Measurements from ENCODE around the gene GPRIN3. TPM values are rescaled to one million over a fixed set of nuclear protein-coding genes. Genes with fewer than 3 reads are reported as not detected.

Gene GPRIN3
- total and polyA plus RNA-seq, 2 experiments from 2014 or later, result 0.74 to 3.2 TPM

DNA sequence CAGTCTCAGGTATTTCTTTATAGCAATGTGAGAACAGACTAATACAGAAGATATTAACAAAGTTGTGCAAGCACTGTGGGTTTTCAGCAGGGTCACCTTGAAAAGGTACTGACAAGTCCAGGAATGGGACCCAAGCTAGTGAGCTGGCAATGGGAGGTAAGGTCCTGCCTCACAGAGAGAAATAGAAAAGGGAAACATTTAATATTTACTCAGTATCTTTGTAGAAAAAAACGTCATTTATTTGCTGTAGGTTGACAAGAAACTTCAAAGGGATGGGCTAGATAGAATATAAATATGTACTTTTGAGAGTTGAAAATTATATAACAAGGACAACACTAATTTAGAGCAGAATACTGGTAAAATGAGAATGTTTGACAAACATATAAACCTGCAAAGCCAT, 89.0 kb downstream of the GPRIN3 start:
- Mint-ChIP-seq H3K27ac (no peak overlapping the region), H3K27me3 (ENCODE audit: insufficient read depth, low read depth, poor library complexity) (peaks cover under 1% of the 10 kb centered on the region), H3K36me3 (ENCODE audit: low read depth) (no peaks in the 10 kb centered on the region), H3K4me3 (no peak overlapping the region), H3K4me1 (peaks cover 4% of the 10 kb centered on the region; the same call in 2 of the 3 replicates), H3K9me3 (no peaks in the 10 kb centered on the region)
- no peaks in the 10 kb centered on the region for H3K79me2 ChIP-seq (replicated peaks; ENCODE audit: insufficient read depth)
- ATAC-seq, result no peak
- H3K4me1 ChIP-seq (ENCODE audit: insufficient read depth), result no peaks in the 10 kb centered on the region
- no peaks in the 10 kb centered on the region for H4K20me1 ChIP-seq (replicated peaks; ENCODE audit: insufficient read depth)
- H3K4me3 ChIP-seq, result no peak overlapping the region
- 0 out of 2 replicates have a peak, but pooled peaks cover 8% of the 10 kb centered on the region for H3K9me2 ChIP-seq (ENCODE audit: insufficient read depth)
- H3K27ac ChIP-seq (ENCODE audit: low read depth), result no peak overlapping the region
- no peaks in the 10 kb centered on the region for H3K27me3 ChIP-seq (ENCODE audit: insufficient read depth)
- DNase-seq (ENCODE audit: low spot score), result no peak
- H3K4me2 ChIP-seq, result no peak overlapping the region
- H3K36me3 ChIP-seq (ENCODE audit: insufficient read depth), result no peaks in the 10 kb centered on the region
- no peaks in the 10 kb centered on the region for H3F3A ChIP-seq (replicated peaks; ENCODE audit: low read depth)
- no peak overlapping the region for H2AFZ ChIP-seq
- TF ChIP-seq, protein P1, sequence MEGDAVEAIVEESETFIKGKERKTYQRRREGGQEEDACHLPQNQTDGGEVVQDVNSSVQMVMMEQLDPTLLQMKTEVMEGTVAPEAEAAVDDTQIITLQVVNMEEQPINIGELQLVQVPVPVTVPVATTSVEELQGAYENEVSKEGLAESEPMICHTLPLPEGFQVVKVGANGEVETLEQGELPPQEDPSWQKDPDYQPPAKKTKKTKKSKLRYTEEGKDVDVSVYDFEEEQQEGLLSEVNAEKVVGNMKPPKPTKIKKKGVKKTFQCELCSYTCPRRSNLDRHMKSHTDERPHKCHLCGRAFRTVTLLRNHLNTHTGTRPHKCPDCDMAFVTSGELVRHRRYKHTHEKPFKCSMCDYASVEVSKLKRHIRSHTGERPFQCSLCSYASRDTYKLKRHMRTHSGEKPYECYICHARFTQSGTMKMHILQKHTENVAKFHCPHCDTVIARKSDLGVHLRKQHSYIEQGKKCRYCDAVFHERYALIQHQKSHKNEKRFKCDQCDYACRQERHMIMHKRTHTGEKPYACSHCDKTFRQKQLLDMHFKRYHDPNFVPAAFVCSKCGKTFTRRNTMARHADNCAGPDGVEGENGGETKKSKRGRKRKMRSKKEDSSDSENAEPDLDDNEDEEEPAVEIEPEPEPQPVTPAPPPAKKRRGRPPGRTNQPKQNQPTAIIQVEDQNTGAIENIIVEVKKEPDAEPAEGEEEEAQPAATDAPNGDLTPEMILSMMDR (conservative IDR thresholded peaks at IDR 0.05; ENCODE audit: low read depth in 2 of 2), result no peak
- TF ChIP-seq STAT1 (IDR thresholded peaks at IDR 0.05; ENCODE audit: unreplicated experiment), result no peak
- TF ChIP-seq NANOG (IDR thresholded peaks at IDR 0.05; ENCODE audit: borderline replicate concordance), result no peak
- TF ChIP-seq, protein P2, sequence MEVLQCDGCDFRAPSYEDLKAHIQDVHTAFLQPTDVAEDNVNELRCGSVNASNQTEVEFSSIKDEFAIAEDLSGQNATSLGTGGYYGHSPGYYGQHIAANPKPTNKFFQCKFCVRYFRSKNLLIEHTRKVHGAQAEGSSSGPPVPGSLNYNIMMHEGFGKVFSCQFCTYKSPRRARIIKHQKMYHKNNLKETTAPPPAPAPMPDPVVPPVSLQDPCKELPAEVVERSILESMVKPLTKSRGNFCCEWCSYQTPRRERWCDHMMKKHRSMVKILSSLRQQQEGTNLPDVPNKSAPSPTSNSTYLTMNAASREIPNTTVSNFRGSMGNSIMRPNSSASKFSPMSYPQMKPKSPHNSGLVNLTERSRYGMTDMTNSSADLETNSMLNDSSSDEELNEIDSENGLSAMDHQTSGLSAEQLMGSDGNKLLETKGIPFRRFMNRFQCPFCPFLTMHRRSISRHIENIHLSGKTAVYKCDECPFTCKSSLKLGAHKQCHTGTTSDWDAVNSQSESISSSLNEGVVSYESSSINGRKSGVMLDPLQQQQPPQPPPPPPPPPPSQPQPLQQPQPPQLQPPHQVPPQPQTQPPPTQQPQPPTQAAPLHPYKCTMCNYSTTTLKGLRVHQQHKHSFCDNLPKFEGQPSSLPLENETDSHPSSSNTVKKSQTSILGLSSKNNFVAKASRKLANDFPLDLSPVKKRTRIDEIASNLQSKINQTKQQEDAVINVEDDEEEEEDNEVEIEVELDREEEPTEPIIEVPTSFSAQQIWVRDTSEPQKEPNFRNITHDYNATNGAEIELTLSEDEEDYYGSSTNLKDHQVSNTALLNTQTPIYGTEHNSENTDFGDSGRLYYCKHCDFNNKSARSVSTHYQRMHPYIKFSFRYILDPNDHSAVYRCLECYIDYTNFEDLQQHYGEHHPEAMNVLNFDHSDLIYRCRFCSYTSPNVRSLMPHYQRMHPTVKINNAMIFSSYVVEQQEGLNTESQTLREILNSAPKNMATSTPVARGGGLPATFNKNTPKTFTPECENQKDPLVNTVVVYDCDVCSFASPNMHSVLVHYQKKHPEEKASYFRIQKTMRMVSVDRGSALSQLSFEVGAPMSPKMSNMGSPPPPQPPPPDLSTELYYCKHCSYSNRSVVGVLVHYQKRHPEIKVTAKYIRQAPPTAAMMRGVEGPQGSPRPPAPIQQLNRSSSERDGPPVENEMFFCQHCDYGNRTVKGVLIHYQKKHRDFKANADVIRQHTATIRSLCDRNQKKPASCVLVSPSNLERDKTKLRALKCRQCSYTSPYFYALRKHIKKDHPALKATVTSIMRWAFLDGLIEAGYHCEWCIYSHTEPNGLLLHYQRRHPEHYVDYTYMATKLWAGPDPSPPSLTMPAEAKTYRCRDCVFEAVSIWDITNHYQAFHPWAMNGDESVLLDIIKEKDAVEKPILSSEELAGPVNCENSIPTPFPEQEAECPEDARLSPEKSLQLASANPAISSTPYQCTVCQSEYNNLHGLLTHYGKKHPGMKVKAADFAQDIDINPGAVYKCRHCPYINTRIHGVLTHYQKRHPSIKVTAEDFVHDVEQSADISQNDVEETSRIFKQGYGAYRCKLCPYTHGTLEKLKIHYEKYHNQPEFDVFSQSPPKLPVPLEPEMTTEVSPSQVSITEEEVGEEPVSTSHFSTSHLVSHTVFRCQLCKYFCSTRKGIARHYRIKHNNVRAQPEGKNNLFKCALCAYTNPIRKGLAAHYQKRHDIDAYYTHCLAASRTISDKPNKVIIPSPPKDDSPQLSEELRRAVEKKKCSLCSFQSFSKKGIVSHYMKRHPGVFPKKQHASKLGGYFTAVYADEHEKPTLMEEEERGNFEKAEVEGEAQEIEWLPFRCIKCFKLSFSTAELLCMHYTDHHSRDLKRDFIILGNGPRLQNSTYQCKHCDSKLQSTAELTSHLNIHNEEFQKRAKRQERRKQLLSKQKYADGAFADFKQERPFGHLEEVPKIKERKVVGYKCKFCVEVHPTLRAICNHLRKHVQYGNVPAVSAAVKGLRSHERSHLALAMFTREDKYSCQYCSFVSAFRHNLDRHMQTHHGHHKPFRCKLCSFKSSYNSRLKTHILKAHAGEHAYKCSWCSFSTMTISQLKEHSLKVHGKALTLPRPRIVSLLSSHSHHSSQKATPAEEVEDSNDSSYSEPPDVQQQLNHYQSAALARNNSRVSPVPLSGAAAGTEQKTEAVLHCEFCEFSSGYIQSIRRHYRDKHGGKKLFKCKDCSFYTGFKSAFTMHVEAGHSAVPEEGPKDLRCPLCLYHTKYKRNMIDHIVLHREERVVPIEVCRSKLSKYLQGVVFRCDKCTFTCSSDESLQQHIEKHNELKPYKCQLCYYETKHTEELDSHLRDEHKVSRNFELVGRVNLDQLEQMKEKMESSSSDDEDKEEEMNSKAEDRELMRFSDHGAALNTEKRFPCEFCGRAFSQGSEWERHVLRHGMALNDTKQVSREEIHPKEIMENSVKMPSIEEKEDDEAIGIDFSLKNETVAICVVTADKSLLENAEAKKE (CRISPR knock-in tag; IDR thresholded peaks at IDR 0.05), result no peak
- TF ChIP-seq JUNB (IDR thresholded peaks at IDR 0.05; ENCODE audit: unreplicated experiment), result no peak
- TF ChIP-seq POLR2AphosphoS5 (IDR thresholded peaks at IDR 0.05; ENCODE audit: low read depth), result no peak
- TF ChIP-seq, protein P3, sequence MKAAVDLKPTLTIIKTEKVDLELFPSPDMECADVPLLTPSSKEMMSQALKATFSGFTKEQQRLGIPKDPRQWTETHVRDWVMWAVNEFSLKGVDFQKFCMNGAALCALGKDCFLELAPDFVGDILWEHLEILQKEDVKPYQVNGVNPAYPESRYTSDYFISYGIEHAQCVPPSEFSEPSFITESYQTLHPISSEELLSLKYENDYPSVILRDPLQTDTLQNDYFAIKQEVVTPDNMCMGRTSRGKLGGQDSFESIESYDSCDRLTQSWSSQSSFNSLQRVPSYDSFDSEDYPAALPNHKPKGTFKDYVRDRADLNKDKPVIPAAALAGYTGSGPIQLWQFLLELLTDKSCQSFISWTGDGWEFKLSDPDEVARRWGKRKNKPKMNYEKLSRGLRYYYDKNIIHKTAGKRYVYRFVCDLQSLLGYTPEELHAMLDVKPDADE (IDR thresholded peaks at IDR 0.05), result no peak
- no peak for TF ChIP-seq CREB1 (CRISPR knock-in tag; IDR thresholded peaks at IDR 0.05; ENCODE audit: low read depth)
- no peak for TF ChIP-seq ZNF331 (CRISPR knock-in tag; IDR thresholded peaks at IDR 0.05; ENCODE audit: low read depth)
- TF ChIP-seq EZH2phosphoT487 (IDR thresholded peaks at IDR 0.05; ENCODE audit: unreplicated experiment), result no peak
- TF ChIP-seq, protein P4, sequence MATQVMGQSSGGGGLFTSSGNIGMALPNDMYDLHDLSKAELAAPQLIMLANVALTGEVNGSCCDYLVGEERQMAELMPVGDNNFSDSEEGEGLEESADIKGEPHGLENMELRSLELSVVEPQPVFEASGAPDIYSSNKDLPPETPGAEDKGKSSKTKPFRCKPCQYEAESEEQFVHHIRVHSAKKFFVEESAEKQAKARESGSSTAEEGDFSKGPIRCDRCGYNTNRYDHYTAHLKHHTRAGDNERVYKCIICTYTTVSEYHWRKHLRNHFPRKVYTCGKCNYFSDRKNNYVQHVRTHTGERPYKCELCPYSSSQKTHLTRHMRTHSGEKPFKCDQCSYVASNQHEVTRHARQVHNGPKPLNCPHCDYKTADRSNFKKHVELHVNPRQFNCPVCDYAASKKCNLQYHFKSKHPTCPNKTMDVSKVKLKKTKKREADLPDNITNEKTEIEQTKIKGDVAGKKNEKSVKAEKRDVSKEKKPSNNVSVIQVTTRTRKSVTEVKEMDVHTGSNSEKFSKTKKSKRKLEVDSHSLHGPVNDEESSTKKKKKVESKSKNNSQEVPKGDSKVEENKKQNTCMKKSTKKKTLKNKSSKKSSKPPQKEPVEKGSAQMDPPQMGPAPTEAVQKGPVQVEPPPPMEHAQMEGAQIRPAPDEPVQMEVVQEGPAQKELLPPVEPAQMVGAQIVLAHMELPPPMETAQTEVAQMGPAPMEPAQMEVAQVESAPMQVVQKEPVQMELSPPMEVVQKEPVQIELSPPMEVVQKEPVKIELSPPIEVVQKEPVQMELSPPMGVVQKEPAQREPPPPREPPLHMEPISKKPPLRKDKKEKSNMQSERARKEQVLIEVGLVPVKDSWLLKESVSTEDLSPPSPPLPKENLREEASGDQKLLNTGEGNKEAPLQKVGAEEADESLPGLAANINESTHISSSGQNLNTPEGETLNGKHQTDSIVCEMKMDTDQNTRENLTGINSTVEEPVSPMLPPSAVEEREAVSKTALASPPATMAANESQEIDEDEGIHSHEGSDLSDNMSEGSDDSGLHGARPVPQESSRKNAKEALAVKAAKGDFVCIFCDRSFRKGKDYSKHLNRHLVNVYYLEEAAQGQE (IDR thresholded peaks at IDR 0.05; ENCODE audit: unreplicated experiment), result no peak
- TF ChIP-seq EZH2 (IDR thresholded peaks at IDR 0.05; ENCODE audit: low read depth, unreplicated experiment), result no peak
- no peak for TF ChIP-seq ZNF114 (CRISPR knock-in tag; IDR thresholded peaks at IDR 0.05)

Measured in GM23338 (cell line).